Ascending aorta (tissue), 2 donors: Measurements from ENCODE around the gene PDZD11. TPM values are rescaled to one million over a fixed set of nuclear protein-coding genes. Genes with fewer than 3 reads are reported as not detected.

ENCODE experiments used
- DNase-seq, 2 donors: peaks; one replicate each; pipeline ENCODE4 v3.0.0-alpha.2; 2019; ENCODE audit warnings: low spot score in 2 of 2
- H3K27ac ChIP-seq, 2 donors: fragments of 200-600 bp; sonication (generic); one replicate each; pipeline ENCODE4 v1.5.1; 2016 to 2017; ENCODE audit warnings: mild to moderate bottlenecking in 1 of 2
- H3K27me3 ChIP-seq: fragments of 200-600 bp; sonication (generic); one replicate; pipeline ENCODE4 v1.5.1; 2017
- H3K36me3 ChIP-seq, 2 donors: fragments of 200-600 bp; sonication (generic); one replicate each; pipeline ENCODE4 v1.5.1; 2016
- H3K4me1 ChIP-seq, 2 donors: fragments of 200-600 bp; sonication (generic); one replicate each; pipeline ENCODE4 v1.5.1; 2016 to 2017; ENCODE audit warnings: mild to moderate bottlenecking in 1 of 2
- H3K4me3 ChIP-seq, 2 donors: fragments of 200-600 bp; sonication (generic); one replicate each; pipeline ENCODE4 v1.5.1; 2016 to 2017; ENCODE audit warnings: mild to moderate bottlenecking in 1 of 2
- H3K9me3 ChIP-seq, 2 donors: fragments of 200-600 bp; sonication (generic); one replicate each; pipeline ENCODE4 v1.5.1; 2016
- intact Hi-C: fragments of 100-400 bp; cut with DNase I; formaldehyde crosslinking; loops from one replicate; pipeline ENCODE4 v1.15.1; 2023
- total RNA-seq: library from RNA; depleted of rRNA; stranded (reverse); fragments of >200 nt; gene quantifications from one replicate; pipeline ENCODE4 v1.1.0, GENCODE V29; 2016
- TF ChIP-seq, protein P1 (sequence below), 3 experiments: fragments of 200-600 bp in 2 of 3; fragments of 450-650 bp in 1 of 3; sonication (generic) in 2 of 3; IDR thresholded peaks; one replicate each; pipeline ENCODE4 v1.5.1; 2016 to 2019; ENCODE audit warnings: antibody characterized with exemption in 3 of 3, mild to moderate bottlenecking in 1 of 3, moderate library complexity in 1 of 3

PDZD11 gene
- total RNA-seq, 1 donor from 2014 or later = 17.8 TPM

DNA sequence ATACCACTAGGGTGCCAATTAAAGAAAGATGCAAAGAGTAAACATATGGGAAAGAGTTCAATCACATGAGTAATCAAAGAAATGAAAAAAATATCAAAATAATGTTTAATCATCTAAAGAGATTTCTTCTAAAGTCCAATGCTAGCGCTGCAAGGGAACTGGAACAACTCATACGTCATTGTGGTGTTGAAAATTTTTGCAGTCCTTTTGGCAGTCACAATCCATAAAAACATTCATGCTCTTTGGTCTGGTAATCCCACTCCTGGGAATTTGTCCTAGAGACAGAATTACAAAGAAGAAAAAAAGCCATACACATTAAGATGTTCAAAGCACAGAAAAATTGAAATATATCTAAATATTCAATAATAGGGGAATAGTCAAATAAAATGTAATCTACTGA lies 34.3 kb downstream of the PDZD11 start:
- intact Hi-C loops = no loop called here
- H3K27me3 ChIP-seq = no peaks in the 10 kb centered on the region
- DNase-seq = no peak
- H3K4me1 ChIP-seq = no peaks in the 10 kb centered on the region
- TF ChIP-seq, protein P1, sequence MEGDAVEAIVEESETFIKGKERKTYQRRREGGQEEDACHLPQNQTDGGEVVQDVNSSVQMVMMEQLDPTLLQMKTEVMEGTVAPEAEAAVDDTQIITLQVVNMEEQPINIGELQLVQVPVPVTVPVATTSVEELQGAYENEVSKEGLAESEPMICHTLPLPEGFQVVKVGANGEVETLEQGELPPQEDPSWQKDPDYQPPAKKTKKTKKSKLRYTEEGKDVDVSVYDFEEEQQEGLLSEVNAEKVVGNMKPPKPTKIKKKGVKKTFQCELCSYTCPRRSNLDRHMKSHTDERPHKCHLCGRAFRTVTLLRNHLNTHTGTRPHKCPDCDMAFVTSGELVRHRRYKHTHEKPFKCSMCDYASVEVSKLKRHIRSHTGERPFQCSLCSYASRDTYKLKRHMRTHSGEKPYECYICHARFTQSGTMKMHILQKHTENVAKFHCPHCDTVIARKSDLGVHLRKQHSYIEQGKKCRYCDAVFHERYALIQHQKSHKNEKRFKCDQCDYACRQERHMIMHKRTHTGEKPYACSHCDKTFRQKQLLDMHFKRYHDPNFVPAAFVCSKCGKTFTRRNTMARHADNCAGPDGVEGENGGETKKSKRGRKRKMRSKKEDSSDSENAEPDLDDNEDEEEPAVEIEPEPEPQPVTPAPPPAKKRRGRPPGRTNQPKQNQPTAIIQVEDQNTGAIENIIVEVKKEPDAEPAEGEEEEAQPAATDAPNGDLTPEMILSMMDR (IDR thresholded peaks at IDR 0.05) = no peak
- no peaks in the 10 kb centered on the region for H3K36me3 ChIP-seq
- H3K4me3 ChIP-seq = no peak overlapping the region
- H3K9me3 ChIP-seq = no peaks in the 10 kb centered on the region
- no peak overlapping the region for H3K27ac ChIP-seq

DNA sequence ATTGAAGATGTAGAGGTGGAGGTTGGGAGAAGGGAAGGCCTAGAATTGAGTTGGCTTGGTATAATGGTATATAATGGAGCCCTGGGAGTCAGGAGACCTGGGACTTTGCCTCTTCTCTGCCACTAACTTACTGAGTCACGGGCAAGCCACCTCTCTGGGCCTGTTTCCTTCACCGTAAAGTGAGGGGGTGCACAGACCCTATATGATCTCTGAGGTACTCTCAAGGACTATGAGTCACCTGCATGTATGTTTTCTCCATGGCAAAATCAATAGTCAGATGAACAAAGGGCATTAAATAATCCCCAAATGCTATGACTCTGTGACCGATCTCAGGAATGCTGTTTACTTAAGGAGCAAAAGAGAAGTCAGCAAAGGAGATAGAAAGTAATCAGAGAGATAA lies 34.8 kb downstream of the PDZD11 start:
- no peak for DNase-seq
- intact Hi-C loops = no loop called here
- Histone ChIP-seq H3K36me3 (no peaks in the 10 kb centered on the region), H3K4me1 (no peaks in the 10 kb centered on the region), H3K27ac (no peak overlapping the region), H3K4me3 (no peak overlapping the region), H3K27me3 (no peaks in the 10 kb centered on the region), H3K9me3 (no peaks in the 10 kb centered on the region)
- TF ChIP-seq, protein P1 (IDR thresholded peaks at IDR 0.05) = no peak

DNA sequence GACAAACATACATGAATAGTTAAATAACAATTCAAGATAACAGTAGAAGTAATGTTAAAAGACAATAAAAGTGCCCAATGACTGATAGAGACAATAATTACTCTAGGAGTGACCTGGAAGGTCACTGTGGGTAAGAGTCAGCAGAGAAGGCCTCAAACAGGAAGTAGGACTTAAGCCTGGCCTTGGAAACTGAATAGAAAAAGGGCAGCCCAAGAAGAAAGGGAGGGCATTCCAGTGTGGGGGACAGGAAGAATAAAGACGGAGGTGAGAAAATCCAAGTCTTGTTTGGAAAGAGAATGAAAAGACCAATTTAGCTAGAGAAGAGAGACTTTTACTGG lies 35.7 kb downstream of the PDZD11 start:
- TF ChIP-seq, protein P1 (IDR thresholded peaks at IDR 0.05) = no peak
- Histone ChIP-seq H3K36me3 (no peaks in the 10 kb centered on the region), H3K27ac (no peak overlapping the region), H3K4me3 (no peak overlapping the region), H3K9me3 (no peaks in the 10 kb centered on the region), H3K27me3 (no peaks in the 10 kb centered on the region), H3K4me1 (no peaks in the 10 kb centered on the region)
- DNase-seq = no peak
- intact Hi-C loops = no loop called here

DNA sequence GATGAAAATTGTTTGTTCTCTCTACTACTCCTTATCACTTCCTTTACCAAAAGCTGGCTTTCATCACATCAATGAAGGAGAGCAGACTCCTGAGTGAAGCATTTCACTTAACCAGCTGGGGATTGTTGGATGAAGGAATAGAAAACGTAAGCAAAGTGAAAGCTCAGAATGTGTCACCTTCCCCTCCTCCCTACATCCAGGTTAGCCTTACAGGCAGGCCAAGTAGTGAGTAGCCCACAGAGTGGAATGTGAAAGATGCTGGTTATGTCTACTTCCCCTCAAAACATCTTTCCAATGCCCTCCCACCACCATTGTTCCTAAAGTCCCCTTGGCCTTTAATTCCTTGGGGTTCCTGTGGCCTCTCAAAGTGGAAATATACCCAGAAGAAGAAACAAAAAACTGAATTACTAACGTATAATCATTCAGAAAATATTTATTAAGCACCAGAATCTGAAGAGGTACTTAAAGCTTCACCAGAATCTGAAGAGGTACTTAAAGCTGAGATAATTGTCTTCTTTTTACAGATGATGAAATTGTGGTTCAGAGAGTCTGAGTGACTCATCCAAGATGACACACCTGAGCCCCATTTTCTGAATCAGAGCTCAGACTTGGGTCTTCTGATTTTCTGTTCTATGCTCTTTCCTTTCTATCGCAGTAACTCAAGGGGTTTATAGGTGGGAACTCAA lies 36.2 kb downstream of the PDZD11 start:
- Histone ChIP-seq H3K4me1 (no peaks in the 10 kb centered on the region), H3K36me3 (no peaks in the 10 kb centered on the region), H3K9me3 (no peaks in the 10 kb centered on the region), H3K27ac (no peak overlapping the region), H3K4me3 (no peak overlapping the region), H3K27me3 (no peaks in the 10 kb centered on the region)
- DNase-seq = no peak
- TF ChIP-seq, protein P1 (IDR thresholded peaks at IDR 0.05) = no peak
- intact Hi-C loops = no loop called here

DNA sequence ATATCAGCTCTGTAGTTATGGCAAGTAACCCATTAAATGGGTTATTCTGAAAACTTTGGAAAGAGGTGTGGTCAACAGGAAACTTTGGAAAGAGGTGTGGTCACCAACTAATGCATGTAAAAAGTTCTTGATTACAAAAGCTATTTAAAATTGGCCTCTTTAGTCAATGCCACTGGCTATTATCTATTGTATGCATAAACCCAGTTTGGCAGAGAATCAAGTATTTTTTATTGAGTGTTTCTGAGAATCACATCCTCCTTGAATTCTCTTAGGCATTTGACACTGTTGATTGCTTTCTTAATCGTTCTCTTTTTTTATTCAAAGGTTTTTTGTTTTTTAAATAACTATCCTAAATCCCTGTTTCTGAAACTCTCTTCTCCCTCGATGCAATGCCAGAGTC lies 37.2 kb downstream of the PDZD11 start:
- Histone ChIP-seq H3K36me3 (no peaks in the 10 kb centered on the region), H3K27me3 (no peaks in the 10 kb centered on the region), H3K27ac (no peak overlapping the region), H3K9me3 (no peaks in the 10 kb centered on the region), H3K4me3 (no peak overlapping the region), H3K4me1 (no peaks in the 10 kb centered on the region)
- intact Hi-C loops = no loop called here
- no peak for DNase-seq
- TF ChIP-seq, protein P1 (IDR thresholded peaks at IDR 0.05) = no peak

DNA sequence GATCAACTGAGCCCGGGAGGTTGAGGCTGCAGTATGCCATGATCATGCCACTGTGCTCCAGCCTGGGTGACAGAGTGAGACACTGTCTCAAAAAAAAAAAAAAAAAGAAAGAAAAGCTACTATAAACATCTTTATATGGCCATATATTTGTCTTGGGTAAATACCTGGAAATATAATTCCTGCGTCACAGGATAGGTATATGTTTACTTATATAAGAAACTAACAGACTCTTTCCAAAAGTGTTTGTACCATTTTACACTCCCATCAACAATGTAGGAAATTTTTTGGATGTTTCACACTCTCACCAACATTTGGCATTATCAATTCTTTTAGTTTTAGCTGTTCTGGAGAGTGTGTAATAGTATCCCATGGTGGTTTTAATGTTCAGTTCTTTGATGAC lies 42.5 kb downstream of the PDZD11 start:
- Histone ChIP-seq H3K27ac (no peak overlapping the region), H3K4me3 (no peak overlapping the region), H3K4me1 (no peaks in the 10 kb centered on the region), H3K27me3 (no peaks in the 10 kb centered on the region), H3K36me3 (no peaks in the 10 kb centered on the region), H3K9me3 (no peaks in the 10 kb centered on the region)
- DNase-seq = no peak
- TF ChIP-seq, protein P1 (IDR thresholded peaks at IDR 0.05) = no peak
- intact Hi-C loops = no loop called here
